Hematopoietic multipotent progenitor cell treated with erythropoietin and hydrocortisone succinate and interleukin-3 and kit ligand, for 4 days (in vitro differentiated cells): Measurements from ENCODE around the gene IRGQ.
"Not testable (repeated sequence)": the region's sequence is repeated elsewhere in the genome, so short reads cannot be mapped to it uniquely, and the experiment has no call there.

Experiments used
- DNase-seq: peaks from one replicate; pipeline ENCODE4 v3.0.0-alpha.2; 2015

Gene IRGQ

DNA sequence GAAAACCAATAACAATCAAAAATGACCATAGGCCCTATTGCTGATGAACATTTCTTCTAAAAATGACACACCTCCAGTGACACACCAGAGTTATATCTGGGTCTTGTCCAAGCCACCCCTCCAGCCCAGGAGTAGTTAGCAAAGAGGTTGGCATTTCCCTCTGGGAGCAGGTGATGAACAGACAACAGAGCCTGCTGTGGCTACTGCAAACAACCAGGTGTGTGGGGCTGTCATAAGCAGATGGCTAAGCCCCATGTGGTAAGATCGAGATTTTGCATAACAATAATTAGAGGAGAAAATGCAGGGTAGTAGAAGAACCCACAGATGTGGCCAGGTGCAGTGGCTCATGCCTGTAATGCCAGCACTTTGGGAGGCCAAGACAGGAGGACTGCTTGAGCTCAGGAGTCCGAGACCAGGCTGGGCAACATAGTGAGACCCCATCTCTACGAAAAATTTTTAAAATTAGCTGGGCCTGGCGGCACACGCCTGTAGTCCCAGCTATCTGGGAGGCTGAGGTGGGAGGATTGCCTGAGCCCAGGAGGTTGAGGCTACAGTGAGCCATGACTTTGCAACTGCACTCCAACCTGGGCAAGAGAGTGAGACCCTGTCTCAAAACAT lies 25.7 kb downstream of the IRGQ start:
- peak; percentile 30 for DNase-seq

DNA sequence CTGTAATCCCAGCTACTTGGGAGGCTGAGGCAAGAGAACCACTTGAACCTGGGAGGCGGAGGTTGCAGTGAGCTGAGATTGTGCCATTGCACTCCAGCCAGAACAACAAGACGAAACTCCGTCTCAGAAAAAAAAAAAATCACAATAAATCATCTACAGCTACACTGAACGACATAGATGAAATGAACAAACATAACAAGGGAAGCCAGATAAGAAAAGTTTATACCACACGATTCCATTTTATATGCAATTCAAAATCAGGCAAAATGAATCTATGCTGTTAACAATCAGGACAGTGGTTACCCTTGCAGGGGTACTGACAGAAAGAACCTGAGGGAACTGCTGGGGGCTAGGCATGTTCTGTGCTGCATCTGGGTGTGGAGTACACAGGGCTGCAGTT lies 26.3 kb downstream of the IRGQ start:
- DNase-seq = no peak

DNA sequence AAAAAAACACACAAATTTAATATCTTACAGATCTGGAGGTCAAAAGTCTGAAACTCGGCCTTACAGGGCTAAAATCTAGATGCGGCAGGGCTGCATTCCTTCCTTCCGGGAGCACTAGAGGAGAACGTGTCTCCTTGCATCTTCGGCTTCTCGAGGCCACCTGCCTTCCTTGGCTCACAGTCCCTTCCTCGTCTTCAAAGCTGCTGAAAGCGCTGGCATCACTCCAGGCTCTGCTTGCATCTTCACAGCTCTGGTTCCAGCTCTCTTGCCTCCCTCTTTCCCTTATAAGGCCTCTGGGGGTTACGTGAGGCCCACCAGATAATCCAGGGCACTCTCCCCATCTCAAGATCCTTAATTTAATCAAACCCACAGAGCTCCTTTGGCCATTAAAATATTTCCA lies 31.1 kb downstream of the IRGQ start:
- DNase-seq = peak; percentile 45

DNA sequence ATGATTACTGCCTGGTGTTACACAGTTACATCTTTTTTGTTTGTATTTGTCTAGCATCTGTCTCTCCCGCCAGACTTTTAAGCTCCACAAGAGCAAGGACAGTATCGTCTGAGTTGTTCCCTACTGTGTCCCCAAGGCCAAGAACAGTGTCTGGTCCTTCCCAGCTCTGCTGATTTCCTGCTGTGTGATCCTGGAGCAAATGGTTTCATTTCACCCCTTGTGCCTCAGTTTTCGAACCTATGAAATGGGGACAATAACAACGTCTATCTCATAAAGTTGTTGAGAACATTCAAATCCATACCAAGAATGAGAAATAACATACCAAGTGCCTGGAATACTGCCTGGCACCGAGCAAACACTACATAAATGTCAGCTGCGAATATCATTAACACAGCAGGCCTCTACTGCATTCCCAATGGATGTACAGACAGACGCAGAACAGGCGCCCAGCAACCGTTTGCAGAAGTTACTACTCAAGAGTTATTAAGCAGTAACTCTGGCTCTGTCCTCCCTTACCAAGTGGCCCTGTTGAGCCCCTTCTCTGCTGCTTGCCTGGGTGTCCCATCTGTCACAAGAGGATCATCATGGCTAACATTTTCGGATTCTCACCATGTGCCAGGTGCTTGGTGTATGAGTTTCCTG lies 32.0 kb downstream of the IRGQ start:
- peak; percentile 38 for DNase-seq

DNA sequence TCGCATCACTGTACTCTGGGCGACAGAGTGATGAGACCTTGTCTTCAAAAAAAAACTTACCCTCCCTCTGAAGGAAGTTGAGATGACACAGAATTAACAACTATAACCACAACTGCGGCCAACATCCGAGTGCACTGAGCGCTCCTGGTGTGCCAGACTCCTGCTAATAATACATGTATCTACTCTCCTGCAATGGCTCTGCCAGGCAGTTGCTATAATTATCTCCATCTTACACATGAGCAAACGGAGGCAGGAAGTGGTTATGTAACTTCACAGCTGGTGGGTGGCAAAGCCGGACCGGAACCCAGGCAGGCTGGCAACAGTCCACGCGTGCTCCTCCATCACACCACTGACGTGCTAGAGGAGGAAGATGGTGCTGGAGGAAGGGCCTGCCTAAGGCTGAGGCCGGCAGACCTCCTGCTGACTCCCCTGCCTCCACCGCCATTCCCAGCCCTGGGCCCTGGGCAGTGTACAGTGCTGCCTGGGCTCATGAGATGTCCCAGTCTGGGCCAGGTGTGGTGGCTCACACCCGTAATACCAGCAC lies 33.2 kb downstream of the IRGQ start:
- DNase-seq = peak; percentile 98

DNA sequence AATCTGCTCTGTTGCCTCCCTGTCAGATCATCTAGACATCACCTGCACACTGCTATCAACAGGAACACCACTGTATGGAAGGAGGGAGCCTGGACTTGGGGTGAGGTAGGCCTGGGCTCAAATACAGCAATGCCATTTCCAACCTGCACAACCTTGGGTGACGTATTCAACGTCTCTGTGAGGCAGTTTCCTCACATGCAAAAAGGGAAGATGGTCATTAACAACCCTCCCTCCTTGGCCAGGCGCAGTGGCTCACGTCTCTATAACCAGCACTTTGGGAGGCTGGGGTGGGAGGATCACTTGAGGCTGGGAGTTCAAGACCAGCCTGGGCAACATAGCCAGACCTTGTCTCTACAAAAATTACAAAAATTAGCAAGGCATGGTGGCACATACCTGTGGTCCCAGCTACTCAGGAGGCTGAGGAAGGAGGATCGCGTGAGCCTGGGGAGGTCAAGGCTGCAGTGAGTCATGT lies 33.7 kb downstream of the IRGQ start:
- no peak for DNase-seq

DNA sequence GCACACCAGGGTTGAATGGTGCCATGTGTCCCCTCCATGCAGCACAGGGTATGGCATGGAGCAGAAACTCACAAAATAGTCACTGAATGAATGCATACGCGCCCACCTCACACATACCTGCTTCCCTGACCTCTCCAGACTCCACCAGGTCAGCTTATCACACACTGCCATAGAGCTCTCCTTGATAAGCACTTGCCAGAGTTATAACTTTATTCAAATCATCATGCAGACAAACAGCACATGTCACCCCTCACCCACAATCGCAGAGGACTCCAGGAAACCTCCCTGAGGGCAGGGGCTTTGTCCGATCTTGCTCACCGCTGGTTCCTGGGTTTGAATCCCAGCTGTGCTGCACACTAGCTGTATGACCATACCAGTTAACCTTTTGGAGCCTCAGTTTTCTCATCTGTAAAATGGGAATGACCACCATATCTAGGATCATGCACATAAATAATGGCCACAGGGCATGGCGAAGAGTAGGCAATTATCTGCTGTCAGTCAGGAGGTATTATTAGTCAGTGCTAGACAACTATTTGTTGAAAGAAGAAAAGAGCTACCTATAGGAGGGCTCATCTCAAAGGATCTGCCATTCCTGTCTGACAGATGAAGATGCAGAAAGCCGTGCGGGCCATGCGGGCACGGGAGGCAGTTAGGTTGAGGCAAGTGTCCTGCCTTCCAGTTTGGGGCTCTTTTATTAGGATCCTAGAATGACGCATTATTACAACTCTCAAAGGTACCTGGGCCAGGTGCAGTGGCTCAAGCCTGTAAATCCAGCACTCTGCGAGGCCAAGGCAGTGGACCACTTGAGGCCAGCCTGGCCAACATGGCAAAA lies 34.6 kb downstream of the IRGQ start:
- no peak for DNase-seq

DNA sequence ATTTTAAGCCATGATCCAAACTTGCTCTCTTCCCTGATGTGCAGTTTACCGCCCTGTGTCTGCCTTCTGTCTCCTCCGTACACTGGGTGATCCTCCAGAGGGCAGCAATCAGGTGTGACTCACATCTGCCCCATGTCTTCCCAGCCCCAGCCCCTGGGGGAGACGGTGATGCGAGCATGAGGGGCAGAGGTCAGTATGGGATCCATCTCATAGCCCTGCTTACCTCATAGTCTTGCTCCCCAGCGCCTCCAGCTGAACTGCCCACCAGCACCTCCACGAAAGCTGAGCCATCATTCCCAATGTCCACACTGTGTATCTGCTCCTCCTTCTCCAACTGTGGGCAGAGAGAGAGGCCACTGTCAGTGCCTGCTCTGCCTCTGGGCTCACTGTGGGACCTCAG lies 35.2 kb downstream of the IRGQ start:
- peak; percentile 55 for DNase-seq

DNA sequence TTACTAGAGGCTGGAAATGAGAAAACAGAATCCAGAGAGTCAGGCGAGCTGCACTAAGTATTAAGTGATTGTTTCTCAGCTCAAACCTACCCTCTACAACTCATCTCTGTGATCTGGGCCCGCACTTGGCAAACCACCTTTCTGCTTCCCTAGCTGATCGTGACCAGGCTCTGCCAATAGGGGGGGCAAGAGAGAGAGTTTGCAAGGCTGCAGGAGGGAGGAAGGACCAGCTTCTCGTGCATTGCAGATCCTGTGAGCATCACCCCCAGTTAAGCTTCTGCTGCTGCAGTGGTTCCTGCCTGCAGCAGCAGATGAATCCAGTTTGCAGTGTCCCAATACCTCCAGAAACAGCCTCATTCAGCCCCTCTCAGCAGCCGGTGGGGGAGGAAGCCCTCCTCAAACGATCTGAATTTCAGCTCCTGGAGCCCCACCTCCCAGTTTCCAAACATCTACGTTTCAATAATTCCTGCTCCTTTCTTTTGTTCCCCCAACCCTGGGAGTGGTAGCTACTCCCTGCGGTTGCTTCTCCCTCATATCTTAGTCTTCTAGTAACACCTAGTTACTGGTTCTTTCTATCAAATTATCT lies 40.7 kb downstream of the IRGQ start:
- DNase-seq = peak; percentile 91

DNA sequence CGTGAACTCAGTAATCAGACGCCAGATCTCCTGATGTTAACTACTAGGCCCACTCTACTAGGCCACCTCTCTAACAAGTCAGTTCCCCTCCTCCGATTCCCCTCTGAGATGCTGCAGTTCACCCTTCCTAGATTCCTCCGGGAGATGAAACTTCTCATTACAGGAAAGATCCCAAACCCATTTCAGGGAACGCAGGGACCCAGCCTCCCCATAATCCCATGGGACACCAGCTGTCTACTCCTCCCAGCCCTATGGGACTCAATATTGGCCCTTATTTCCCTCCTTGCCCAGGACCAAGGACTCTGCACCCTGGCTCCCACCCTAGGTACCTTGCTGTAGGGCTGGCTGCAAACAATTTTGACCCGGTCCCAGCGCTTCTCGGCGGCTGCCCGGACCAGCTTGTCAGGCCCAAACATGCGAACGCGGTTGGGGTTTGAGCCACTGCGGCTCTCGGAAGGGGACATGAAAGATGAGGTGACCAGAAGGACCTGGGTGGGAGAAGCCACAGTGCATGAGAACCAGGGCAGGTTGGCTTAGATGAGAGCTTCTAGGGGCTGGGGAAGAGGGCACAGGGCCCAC lies 41.5 kb downstream of the IRGQ start:
- no peak for DNase-seq

DNA sequence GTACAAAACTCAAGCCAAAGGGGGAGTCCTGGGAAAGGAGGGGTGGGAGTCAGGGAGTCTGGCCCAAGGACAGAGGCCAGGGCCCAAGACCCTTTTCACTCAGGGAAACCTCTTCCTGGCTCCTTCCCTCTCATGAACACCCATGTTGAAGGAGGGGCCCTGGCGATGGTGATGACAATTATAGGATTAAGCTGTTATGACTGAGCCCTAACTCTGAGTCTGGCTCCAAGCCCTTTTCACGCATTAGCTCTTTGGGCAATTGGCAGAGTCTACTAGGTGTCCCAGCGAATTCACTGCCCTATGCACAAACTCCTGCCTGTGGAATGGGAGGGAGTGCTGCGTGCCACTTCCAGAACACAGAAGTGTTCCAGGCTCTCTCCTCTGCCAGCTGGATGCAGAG lies 42.3 kb downstream of the IRGQ start:
- DNase-seq = no peak

DNA sequence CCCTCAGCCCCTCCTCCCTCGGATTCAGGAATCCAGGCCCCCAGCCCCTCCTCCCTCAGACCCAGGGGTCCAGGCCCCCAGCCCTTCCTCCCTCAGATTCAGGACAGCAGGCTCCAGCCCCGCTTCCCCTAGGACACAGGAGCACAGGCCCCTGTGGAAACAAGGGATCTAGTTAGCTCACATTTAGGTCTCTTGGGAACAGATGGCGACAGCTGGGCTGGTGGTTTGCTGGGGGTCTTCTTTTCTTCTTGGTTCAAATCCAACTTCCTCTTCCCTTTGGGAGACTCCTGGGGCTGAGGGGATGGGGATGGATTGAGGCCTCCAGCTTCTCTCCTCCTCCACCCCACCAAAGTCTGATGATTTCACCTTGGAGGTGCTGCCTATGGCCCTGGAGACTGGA lies 43.3 kb downstream of the IRGQ start:
- no peak for DNase-seq

DNA sequence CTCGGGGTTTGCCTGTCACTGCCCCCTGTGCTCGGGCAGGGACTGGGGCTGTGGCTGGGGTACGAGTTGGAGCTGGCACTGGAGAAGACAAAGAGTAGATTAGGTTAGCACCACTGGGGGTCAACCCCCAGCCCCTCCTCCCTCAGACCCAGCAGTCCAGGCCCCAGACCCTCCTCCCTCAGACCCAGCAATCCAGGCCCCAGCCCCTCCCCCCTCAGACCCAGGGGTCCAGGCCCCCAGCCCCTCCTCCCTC lies 43.8 kb downstream of the IRGQ start:
- no peak for DNase-seq

DNA sequence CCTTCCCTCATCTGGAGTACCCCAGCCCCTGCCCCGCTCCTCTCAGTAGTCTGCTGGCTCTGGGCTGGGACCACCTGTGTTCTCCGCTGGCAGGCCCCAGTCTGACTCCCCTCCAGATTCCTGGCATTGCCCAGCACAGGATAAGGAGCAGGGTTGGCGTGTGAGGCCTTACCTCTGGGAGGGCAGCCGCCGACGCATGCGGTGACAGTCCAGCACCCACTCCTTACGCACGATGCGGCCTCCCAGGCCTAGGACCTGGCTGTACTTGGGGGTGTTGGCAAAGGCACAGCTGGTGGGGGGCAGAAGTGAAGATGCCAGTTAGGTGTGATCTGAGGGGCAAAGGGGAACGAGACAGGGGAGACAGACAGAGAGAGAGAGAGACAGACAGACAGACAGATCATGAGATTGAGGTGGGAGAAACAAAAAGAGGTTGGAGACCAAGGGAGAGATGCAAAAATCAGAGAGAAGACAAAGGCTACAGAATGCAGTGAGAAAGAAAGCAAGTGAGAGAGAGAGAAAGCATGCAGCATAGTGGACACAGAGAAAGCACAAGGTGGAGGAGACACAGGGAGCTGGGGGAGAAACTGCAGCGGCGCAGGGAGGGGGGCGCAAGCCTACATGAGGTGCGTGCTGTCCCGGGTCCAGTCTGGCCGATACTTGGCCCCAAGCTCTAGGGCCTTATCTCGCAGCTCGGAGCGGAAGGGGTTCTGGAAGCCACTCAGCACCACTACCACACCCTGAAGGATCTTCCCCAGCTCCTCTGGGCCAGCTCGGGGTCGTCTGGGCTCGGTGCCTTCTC lies 44.3 kb downstream of the IRGQ start:
- DNase-seq = no peak

DNA sequence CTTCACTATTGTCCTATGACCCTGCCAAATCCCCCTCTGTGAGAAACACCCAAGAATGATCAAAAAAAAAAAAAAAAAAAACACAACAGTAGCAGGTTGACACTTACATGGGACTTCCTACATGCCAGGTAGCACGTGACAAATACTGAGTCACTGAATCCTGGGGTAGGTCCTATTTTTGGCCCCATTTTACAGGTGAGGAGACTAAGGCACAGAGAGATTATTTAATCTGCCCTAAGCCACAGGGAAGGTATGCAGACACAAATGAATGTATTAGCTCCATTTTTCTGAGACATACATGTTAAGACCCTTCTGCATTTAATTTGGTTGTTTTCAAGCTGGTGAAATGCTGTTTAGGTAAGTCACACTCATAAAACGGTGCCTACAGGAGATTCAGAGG lies 47.2 kb downstream of the IRGQ start:
- DNase-seq = no peak

DNA sequence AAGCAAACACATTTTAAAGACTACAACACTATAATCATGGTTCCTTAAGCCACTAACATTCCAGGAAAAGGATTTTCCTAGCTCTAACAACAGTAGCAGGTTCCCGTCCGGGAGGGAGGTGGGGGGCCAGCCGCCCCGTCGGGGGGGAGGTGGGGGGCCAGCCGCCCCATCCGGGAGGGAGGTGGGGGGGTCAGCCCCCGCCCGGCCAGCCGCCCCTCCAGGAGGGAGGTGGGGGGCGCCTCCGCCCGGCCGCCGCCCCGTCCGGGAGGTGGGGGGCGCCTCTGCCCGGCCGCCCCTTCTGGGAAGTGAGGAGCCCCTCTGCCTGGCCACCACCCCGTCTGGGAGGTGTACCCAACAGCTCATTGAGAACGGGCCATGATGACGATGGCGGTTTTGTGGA lies 48.0 kb downstream of the IRGQ start:
- DNase-seq = not testable (repeated sequence)

DNA sequence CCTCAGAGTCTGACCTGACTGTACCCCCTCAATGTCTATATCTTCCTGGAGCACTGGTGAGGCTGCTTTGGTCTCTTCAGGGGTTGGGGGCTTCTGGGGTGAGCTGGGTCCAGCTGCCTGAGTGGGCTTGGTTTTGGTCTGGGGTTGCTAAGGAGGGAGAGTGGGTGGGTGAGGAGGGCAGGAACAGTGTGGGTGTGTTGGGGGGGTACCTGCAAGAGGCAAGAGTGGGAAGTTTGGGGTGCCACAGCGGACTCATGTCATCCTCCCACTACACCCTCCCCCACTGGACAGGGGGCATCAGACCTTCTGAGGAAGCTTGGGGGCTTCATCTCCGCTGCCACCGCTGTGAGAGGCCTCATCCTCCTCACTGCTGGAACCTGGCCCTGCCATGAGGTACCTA lies 49.4 kb downstream of the IRGQ start:
- DNase-seq = no peak

DNA sequence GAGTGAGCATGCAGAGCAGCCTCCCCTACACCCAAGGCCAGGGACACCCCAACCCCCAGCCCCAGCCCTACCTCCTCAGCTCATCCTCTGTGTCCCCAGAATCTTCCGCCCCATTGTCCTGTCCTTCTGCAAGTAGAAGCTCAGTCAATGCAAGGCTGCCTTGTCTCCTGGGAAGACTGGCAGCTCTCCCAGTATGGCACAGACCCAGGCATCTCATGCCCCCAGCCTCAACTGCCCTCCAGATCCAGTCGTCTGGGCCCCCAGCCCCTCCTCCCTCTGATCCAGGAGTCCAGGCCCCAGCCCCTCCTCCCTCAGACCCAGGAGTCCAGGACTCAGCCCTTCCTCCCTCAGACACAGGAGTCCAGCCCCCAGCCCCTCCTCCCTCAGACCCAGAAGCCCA lies 50.0 kb downstream of the IRGQ start:
- no peak for DNase-seq

DNA sequence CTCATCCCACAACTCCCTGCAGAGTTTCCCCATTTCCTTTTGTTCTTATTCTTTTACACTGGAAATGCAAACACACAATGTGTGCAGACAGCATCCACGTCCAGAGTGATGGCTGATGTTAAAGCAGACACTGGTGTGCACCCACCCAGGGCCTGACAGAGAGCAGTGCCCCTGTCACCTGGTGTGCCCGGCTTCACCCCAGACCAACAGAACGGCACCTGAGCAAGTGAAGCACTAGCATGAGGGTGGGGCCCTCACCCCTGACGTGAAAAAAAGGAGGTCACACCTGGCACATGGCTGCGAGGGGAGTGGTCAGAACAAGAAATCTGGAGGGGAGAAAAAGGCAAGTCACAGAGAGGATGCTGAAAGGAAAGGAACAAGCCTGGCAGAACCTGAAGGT lies 50.7 kb downstream of the IRGQ start:
- no peak for DNase-seq

DNA sequence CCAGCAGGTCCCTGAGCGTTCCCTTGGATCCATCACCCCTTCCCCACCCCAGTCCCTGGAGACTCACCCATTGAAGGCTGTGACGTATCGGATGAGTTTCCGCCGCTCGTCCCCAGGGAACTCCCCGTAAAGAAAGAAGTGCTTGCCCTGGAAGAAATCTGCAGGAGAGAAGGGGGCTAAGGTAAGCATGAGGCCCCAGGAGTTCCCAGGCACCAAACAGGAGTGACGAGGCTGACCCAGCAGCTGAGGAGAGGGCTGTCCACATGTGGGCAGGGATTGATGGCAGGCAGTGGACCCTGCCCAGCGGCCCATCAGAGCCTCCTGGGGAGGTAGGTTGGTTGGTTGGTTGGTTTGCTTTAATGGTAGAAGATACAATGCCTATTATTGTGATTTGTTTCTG lies 51.9 kb downstream of the IRGQ start:
- DNase-seq = no peak

DNA sequence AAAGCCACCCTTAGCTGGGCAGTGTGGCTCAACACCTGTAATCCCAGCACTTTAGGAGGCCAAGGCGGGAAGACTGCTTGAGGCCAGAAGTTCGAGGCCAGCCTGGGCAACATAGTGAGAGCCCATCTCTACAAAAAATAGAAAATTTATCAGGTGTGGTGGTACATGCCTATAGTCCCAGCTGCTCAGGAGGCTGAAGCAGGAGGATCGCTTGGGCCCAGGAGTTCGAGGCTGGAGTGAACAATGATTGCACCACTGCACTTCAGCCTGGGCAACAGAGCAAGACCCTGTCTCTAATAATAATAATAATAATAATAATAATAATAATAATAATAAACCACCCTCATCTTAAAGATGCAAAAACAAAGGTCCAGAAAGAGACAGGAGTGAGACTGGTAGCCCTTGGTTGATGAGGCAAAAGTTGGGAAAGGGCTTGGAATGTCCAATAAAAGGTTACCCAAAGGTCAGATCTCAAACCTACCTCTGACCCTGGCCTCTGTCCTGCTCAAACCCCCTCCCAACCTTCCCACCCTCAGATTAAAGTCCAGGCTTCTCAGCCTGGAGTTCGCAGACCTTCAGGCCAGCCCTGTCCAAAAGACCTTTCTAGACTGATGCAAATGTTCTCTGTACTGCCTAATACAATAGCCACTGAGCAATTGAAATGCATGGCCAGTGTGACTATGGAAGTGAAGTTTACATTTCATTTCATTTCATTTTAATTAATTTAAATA lies 53.8 kb downstream of the IRGQ start:
- DNase-seq = no peak

DNA sequence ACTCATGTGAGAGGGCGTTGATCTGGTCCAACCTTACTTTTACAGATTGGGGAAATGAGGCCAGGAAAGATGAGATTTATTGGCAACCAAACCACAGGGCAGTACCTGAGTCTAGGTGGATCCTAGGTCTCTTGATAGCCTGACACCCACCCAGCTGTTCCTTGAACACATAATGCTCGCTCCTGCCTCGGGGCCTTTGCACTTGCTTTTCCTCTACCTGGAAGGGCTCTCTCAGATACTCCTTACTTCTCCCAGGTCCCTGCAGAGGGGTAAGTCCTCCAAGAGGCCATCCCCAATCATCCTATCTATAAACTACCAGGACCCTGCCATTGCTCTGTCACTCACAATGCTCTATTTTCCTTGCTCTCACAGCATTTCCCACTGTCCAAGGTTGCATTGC lies 55.6 kb downstream of the IRGQ start:
- DNase-seq = no peak
